GM19395 (cell line): ENCODE measurements around the gene PPP2R3A.
"Not testable (repeated sequence)": the region's sequence is repeated elsewhere in the genome, so short reads cannot be mapped to it uniquely, and the experiment has no call there.

Experiments
- ATAC-seq: cut with Tn5 transposase; IDR thresholded peaks from one replicate; pipeline ENCODE4 v1.9.1; 2021; ENCODE audit warnings: mild to moderate bottlenecking, moderate library complexity; ENCODE audit not compliant: unreplicated experiment

PPP2R3A gene

GRCh38 chr3:136078421-136079364, 113.2 kb downstream of the PPP2R3A start:
- no peak for ATAC-seq

DNA sequence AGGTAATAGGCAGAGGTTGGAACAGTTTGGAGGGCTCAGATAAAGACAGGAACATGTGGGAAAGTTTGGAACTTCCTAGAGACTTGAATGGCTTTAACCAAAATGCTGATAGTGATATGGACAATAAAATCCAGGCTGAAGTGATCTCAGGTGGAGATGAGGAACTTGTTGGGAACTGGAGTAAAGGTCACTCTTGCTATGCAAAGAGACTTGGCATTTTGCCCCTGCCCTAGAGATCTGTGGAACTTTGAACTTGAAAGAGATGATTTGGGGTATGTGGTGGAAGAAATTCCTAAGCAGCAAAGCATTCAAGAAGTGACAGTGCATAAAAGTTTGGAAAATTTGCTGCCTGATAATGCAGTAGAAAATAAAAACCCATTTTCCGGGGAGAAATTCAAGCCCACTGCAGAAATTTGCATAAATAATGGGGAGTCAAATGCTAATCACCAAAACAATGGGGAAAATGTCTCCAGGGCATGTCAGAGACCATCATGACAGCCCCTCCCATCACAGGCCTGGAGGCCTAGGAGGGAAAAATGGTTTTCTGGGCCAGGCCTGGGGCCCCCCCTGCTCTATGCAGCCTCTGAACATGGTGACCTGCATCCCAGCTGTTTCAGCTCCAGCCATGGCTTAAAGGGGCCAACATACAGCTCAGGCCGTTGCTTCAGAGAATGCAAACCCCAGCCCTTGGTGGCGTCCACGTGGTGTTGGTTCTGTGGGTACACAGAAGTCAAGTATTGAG, 118.3 kb downstream of the PPP2R3A start:
- ATAC-seq, result not testable (repeated sequence)

GRCh38 chr3:136085067-136085466, 119.5 kb downstream of the PPP2R3A start:
- not testable (repeated sequence) for ATAC-seq

GRCh38 chr3:136093771-136094170, 128.2 kb downstream of the PPP2R3A start:
- ATAC-seq, result no peak

DNA sequence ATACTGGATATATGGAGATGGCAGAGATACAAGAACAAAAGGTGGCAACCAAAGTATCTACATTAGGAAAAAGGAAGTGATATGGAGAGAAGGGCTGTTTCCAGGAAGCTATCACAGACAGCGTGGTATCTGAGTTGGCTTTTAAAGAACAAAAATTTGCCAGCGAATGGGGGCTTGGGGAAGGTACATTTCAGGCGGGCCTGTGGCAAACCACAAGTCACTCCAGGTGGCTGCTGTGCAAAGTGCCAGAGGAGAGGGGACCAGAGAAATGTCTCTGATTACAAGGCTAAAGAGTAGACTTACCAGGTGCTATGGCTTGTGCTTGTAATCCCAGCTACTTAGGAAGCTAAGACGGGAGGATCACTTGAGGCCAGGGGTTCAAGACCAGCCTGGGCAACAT, 139.5 kb downstream of the PPP2R3A start:
- ATAC-seq, result no peak

DNA sequence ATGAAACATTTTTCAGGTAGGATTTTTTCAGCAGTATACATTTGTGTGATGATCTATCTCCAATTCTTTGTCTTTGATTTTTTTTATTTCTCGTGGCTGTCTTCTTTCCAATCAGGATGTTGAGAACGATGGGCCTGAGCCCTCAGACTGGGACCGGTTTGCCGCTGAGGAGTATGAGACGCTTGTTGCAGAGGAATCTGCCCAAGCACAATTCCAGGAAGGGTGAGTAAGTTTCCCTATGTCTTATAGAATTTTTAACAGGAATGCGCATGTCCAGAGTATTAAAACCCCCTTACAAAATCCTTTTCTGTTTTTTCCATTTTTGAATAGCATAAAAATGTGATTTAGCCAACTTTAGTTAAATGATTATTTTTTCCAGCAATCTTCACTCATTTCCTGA, 140.6 kb downstream of the PPP2R3A start:
- ATAC-seq, result no peak

GRCh38 chr3:136109499-136109898, 144.0 kb downstream of the PPP2R3A start:
- peak; percentile 99 for ATAC-seq

- no peak for ATAC-seq
Measured at GRCh38 chr3:136110481-136110880, 145.0 kb downstream of the PPP2R3A start.

DNA sequence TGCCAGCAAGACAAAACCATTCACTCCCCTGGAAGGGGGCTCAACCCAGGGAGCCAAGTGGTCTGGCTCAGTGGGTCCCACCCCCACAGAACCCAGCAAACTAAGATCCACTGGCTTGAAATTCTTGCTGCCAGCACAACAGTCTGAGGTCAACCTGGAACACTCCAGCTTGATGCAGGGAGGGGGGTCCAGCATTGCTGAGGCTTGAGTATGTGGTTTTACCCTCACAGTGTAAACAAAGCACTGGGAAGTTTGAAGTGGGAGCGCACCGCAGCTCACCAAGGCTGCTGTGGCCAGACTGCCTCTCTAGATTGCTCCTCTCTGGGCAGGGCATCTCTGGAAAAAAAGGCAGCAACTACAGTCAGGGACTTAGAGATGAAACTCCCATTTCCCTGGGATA, 148.9 kb downstream of the PPP2R3A start:
- no peak for ATAC-seq

- not testable (repeated sequence) for ATAC-seq
Measured at GRCh38 chr3:136119332-136119731, 153.8 kb downstream of the PPP2R3A start.

DNA sequence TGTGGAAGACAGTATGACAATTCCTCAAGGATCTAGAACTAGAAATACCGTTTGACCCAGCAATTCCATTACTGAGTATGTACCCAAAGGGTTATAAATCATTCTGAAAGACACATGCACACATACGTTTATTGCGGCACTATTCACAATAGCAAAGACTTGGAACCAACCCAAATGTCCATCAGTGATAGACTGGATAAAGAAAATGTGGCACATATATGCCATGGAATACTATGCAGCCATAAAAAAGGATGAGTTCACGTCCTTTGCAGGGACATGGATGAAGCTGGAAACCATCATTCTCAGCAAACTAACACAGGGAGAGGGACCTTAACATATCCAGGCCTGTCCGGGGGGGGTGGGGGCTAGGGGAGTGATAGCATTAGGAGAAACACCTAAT, 154.3 kb downstream of the PPP2R3A start:
- ATAC-seq, result not testable (repeated sequence)

DNA sequence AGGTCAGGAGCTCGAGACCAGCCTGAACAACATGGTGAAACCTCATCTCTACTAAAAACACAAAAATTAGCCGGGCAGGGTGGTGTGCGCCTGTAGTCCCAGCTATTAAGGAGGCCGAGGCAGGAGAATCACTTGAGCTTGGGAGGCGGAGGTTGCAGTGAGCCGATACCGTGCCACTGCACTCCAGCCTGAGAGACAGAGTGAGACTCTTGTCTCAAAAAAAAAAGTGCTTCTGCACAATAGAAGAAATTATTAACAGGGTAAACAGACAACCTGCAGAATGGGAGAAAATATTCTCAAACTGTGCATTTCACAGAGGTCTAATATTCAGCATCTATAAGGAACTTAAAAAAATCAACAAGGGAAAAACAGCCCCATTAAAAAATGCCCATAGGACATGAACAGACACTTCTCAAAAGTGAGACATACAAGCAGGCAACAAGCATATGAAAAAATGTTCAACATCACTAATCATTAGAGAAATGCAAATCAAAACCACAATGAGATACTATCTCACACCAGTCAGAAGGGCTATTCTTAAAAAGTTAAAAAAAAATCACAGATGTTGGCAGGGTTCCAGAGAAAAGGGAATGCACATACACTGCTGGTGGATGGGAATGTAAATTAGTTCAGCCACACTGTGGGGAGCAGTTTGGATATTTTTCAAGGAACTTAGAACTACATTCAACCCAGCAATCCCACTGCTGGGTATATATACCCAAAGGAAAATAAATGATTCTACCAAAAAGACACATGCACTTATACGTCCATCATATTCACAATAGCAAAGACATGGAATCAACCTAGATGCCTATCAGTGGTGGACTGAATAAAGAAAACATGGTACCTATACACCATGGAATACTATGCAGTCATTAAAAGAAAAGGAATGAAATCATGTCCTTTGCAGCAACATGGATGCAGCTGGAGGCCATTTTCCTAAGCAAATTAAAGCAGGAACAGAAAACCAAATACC, 155.1 kb downstream of the PPP2R3A start:
- ATAC-seq, result peak; percentile 77

GRCh38 chr3:136122006-136122405, 156.5 kb downstream of the PPP2R3A start:
- ATAC-seq, result no peak

DNA sequence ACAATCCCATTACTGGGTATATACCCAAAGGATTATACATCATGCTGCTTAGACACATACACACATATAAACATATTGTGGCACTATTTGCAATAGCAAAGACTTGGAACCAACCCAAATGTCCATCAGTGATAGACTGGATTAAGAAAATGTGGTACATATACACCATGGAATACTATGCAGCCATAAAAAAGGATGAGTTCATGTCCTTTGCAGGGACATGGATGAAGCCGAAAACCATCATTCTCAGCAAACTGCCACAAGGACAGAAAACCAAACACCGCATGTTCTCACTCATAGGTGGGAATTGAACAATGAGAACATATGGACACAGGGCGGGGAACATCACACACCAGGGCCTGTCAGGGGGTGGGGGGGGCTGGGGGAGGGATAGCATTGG, 166.1 kb downstream of the PPP2R3A start:
- not testable (repeated sequence) for ATAC-seq

DNA sequence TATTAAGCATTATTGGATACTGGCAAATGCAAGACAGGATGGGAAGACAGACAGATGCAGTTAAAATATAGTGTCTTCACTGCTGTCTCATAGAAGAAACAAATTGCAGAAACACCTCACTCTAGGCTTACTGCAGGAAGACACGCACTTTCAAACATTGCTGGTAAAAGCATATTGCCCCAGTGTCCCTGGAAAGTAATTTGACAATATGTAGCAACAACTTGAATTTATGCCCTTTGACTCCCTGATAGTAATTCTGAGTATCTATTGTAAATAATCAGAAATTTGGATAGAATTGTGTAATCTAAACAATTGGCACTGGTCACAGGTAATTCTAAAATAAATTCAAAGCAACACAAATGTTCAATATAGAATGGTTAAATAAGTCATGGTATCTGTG, 168.6 kb downstream of the PPP2R3A start:
- ATAC-seq, result no peak

DNA sequence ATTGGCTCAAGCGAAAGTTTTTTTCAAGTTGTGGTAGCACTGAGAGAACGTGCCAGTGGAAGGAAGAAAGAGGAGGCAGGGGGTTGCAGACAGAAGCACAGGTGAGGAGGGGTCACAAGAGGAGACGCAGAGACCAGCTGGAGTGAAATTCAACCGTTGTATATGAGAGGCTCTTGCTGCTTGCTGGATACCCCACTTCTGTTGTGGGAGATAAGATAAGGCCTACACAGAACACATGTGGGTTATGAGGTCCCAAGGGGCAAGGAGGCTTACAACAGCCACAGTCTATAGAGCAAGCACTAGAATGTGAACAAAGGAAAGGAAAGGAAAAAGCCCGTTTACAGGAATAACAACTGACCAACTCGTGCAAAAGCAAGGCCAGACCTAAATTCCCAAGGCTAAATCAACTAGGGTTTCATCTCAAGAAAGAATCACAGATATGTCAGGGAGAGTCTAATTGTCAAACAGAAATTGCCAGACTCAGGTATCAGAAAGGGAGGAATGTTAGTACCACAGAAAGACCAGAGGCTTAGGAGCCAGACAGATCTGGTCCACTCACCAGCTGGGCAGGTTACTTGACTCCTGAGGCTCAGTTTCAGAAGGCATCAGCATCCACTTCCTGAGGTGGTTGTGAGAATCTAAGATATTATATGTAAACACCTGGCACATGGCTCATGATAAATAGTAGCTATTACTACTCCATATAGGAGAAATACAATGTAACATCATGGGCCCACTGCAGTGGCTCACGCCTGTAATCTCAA, 169.7 kb downstream of the PPP2R3A start:
- no peak for ATAC-seq

DNA sequence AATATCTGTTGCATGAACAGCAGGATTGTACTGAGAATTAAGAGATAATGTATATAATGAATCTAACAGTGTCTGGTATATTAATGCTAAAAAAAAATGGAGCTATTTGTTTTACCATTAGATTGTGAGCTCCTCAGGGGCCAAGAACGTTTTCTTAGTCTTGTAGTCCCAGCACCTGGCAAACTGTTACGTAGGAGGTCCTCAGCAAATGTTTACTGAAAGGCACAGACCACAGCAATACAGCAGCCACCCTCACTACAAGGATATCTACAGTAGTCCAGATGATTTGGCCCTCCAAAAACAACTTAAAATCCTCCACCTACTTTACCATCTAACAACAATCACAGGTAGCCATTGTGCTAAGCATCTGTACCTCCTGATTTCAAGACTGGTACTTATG, 170.9 kb downstream of the PPP2R3A start:
- ATAC-seq, result no peak

DNA sequence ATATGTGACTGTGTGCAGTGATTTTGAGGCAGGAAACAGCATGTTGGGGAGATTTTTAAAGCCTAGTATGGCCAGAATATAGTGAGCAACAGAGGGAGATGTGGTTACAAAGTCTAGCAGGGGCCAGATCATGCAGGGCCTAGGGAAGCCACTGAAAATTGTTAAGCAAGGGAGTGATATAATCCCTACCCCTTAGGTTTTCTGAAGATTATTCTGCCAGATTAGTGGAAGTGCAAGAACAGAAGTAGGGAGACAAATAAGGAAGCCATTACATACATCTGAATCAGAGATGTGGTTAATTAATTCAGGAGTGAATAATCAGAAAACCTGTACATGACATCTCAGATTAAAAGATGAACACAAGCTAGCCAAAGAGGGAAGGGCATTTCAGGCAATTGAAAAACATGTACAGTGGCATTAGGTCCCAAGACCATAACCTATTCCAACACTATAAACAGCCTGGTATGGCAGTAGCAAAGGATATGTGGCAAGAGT, 175.8 kb downstream of the PPP2R3A start:
- no peak for ATAC-seq

GRCh38 chr3:136141891-136142290, 176.4 kb downstream of the PPP2R3A start:
- ATAC-seq, result no peak

DNA sequence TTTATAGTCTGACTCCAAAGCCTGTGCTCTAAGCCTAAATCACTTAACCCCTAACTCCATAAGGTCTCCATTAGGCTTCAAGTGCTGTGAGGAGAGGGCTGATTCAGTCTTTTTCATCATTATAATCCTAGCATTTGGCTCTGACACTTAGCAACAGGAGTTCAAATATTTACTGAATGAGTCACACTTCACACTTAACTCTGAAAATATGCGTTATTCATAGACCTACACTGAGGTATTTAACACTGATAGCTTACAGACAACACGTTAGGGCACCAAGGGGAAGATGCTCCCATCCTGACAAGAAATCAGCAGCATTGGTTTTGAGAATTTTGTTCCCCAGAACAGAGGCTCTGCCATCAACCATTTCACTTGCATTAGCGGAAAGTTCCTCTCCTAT, 177.1 kb downstream of the PPP2R3A start:
- ATAC-seq, result no peak
